ENCODE results near the gene LGR4.
"Not testable (repeated sequence)": the region's sequence is repeated elsewhere in the genome, so short reads cannot be mapped to it uniquely, and the experiment has no call there.

LGR4 gene

GRCh38 chr11:27472398-27473016 lies at the start of gene LGR4:
Gene LGR4, minus strand, starts transcription at chr11:27472790. Its CDS starts 488 bp downstream, at chr11:27472302.
- peak; percentile 11 for DNase-seq

GRCh38 chr11:27520226-27520625 lies 47.6 kb upstream of the LGR4 start:
- no peak for DNase-seq

- DNase-seq: no peak
These were observed 45.9 kb upstream of the LGR4 start for GRCh38 chr11:27518518-27518917.

- not testable (repeated sequence) for DNase-seq
These were observed 44.9 kb upstream of the LGR4 start for GRCh38 chr11:27517490-27517889.

GRCh38 chr11:27514558-27514957 lies 42.0 kb upstream of the LGR4 start:
- DNase-seq: no peak

- DNase-seq: no peak
These were observed 41.5 kb upstream of the LGR4 start for GRCh38 chr11:27514076-27514475.

- DNase-seq: no peak
These were observed 40.8 kb upstream of the LGR4 start for GRCh38 chr11:27513389-27513788.

- no peak for DNase-seq
These were observed 39.6 kb upstream of the LGR4 start for GRCh38 chr11:27512238-27512637.

- no peak for DNase-seq
These were observed 37.3 kb upstream of the LGR4 start for GRCh38 chr11:27509908-27510307.

- DNase-seq: no peak
These were observed 35.1 kb upstream of the LGR4 start for GRCh38 chr11:27507557-27508322.

- no peak for DNase-seq
These were observed 33.9 kb upstream of the LGR4 start, which contains the start of gene LIN7C for GRCh38 chr11:27506200-27507182. Gene LIN7C, minus strand, starts transcription at chr11:27506769. Its CDS starts 17 bp downstream, at chr11:27506752.

- DNase-seq: no peak
These were observed 33.2 kb upstream of the LGR4 start for GRCh38 chr11:27505781-27506180.

GRCh38 chr11:27504205-27504604 lies 31.6 kb upstream of the LGR4 start:
- DNase-seq: no peak

- DNase-seq: no peak
These were observed 28.5 kb upstream of the LGR4 start for GRCh38 chr11:27501100-27501499.

- DNase-seq: no peak
These were observed 25.3 kb upstream of the LGR4 start for GRCh38 chr11:27497911-27498310.

- no peak for DNase-seq
These were observed 24.8 kb upstream of the LGR4 start for GRCh38 chr11:27497284-27497866.

GRCh38 chr11:27496461-27496860 lies 23.9 kb upstream of the LGR4 start:
- DNase-seq: no peak

- DNase-seq: no peak
These were observed 23.2 kb upstream of the LGR4 start for GRCh38 chr11:27495710-27496300.

- DNase-seq: no peak
These were observed 16.5 kb upstream of the LGR4 start for GRCh38 chr11:27489092-27489491.

GRCh38 chr11:27487706-27488105 lies 15.1 kb upstream of the LGR4 start:
- DNase-seq: no peak

- DNase-seq: no peak
These were observed 13.6 kb upstream of the LGR4 start for GRCh38 chr11:27485930-27486773.

All from cortex of kidney (tissue), 1 donor.